Amniotic epithelial cell (primary cell): Measurements from ENCODE around the gene BSN.
"Not testable (repeated sequence)": the region's sequence is repeated elsewhere in the genome, so short reads cannot be mapped to it uniquely, and the experiment has no call there.

Experiments
- DNase-seq: peaks from one replicate; pipeline ENCODE4 v3.0.0-alpha.2; 2010; ENCODE audit warnings: low read depth

Gene BSN

GRCh38 chr3:49673715-49674496 lies 119.6 kb downstream of the BSN start, which contains the start of gene APEH:
Gene APEH, plus strand, starts transcription at chr3:49674351. Its CDS starts 51 bp downstream, at chr3:49674402.
- DNase-seq: peak; percentile 98

GRCh38 chr3:49674497-49674983 lies 120.3 kb downstream of the BSN start:
- DNase-seq: no peak

- DNase-seq: no peak
Measured at GRCh38 chr3:49675912-49676311, 121.6 kb downstream of the BSN start.

GRCh38 chr3:49680493-49681231 lies 126.4 kb downstream of the BSN start:
- DNase-seq: no peak

GRCh38 chr3:49681232-49681522 lies 126.9 kb downstream of the BSN start:
- DNase-seq: no peak

- DNase-seq: no peak
Measured at GRCh38 chr3:49681543-49681942, 127.3 kb downstream of the BSN start.

GRCh38 chr3:49683162-49683561 lies 128.9 kb downstream of the BSN start:
- DNase-seq: peak; percentile 90

- not testable (repeated sequence) for DNase-seq
Measured at GRCh38 chr3:49684453-49684852, 130.2 kb downstream of the BSN start.

- DNase-seq: not testable (repeated sequence)
Measured at GRCh38 chr3:49685103-49685502, 130.8 kb downstream of the BSN start.

- not testable (repeated sequence) for DNase-seq
Measured at GRCh38 chr3:49685846-49686245, 131.6 kb downstream of the BSN start.

GRCh38 chr3:49686346-49686745 lies 132.1 kb downstream of the BSN start:
- not testable (repeated sequence) for DNase-seq

GRCh38 chr3:49686769-49687423 lies 132.6 kb downstream of the BSN start:
- peak; percentile 79 for DNase-seq

- DNase-seq: not testable (repeated sequence)
Measured at GRCh38 chr3:49687424-49687795, 133.1 kb downstream of the BSN start.

GRCh38 chr3:49688338-49689045 lies 134.2 kb downstream of the BSN start:
- not testable (repeated sequence) for DNase-seq

GRCh38 chr3:49689046-49689907 lies 135.0 kb downstream of the BSN start, which contains the start of the genes MST1 and RNF123:
Gene MST1, minus strand, starts transcription at chr3:49689474. Its CDS starts 783 bp downstream, at chr3:49688691.
Gene RNF123, plus strand, starts transcription at chr3:49689557. Its CDS starts 1,609 bp downstream, at chr3:49691166.
- DNase-seq: peak; percentile 82

GRCh38 chr3:49689908-49690624 lies 135.8 kb downstream of the BSN start:
- not testable (repeated sequence) for DNase-seq

GRCh38 chr3:49690856-49691255 lies 136.6 kb downstream of the BSN start:
- not testable (repeated sequence) for DNase-seq

GRCh38 chr3:49691481-49691880 lies 137.2 kb downstream of the BSN start:
- DNase-seq: not testable (repeated sequence)

GRCh38 chr3:49694409-49695070 lies 140.3 kb downstream of the BSN start:
- not testable (repeated sequence) for DNase-seq
